Glomerular visceral epithelial cell (primary cell): Measurements from ENCODE around the gene OPN1LW.
"Not testable (repeated sequence)": the region's sequence is repeated elsewhere in the genome, so short reads cannot be mapped to it uniquely, and the experiment has no call there.

ENCODE experiments used
- DNase-seq: peaks from one replicate; pipeline ENCODE4 v3.0.0-alpha.2; 2016; ENCODE audit errors: extremely low spot score

The OPN1LW gene

GRCh38 chrX:154132366-154132765, 11.7 kb upstream of the OPN1LW start:
- DNase-seq: no peak

GRCh38 chrX:154135458-154136229, 8.4 kb upstream of the OPN1LW start:
- peak; percentile 27 for DNase-seq

DNA sequence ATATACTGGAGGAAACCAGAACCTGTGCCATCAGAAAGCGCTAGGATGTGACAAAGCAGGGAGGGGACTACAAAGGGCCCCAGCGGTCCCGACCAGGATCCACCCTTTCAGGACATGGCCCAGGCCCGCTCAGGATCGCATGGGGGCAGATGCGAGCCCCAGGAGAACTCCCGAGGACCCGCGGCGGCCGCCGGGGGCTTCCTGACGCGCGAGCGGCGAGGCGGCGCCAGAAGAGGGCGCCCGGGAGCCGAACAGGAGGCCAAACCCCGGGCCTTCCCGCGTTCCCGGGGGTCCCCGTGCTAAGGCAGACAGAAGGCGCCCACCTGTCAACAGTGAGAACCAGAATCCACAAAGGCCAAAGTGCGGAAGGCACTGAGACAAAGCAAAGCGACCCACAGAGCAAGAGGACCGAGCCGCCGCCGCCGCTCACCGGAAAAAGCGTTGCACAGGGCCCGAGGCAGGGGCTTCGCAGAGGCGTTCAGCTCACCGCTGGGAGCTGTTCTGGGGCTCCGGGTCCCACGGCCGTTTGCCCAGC, 7.3 kb upstream of the OPN1LW start:
- peak; percentile 48 for DNase-seq

GRCh38 chrX:154138857-154139256, 5.2 kb upstream of the OPN1LW start:
- no peak for DNase-seq

DNA sequence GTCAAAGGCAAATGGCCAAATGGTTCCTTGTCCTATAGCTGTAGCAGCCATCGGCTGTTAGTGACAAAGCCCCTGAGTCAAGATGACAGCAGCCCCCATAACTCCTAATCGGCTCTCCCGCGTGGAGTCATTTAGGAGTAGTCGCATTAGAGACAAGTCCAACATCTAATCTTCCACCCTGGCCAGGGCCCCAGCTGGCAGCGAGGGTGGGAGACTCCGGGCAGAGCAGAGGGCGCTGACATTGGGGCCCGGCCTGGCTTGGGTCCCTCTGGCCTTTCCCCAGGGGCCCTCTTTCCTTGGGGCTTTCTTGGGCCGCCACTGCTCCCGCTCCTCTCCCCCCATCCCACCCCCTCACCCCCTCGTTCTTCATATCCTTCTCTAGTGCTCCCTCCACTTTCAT, 3.8 kb upstream of the OPN1LW start:
- DNase-seq: no peak

DNA sequence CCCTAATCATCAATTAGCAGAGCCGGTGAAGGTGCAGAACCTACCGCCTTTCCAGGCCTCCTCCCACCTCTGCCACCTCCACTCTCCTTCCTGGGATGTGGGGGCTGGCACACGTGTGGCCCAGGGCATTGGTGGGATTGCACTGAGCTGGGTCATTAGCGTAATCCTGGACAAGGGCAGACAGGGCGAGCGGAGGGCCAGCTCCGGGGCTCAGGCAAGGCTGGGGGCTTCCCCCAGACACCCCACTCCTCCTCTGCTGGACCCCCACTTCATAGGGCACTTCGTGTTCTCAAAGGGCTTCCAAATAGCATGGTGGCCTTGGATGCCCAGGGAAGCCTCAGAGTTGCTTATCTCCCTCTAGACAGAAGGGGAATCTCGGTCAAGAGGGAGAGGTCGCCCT, 3.3 kb upstream of the OPN1LW start:
- DNase-seq: no peak

DNA sequence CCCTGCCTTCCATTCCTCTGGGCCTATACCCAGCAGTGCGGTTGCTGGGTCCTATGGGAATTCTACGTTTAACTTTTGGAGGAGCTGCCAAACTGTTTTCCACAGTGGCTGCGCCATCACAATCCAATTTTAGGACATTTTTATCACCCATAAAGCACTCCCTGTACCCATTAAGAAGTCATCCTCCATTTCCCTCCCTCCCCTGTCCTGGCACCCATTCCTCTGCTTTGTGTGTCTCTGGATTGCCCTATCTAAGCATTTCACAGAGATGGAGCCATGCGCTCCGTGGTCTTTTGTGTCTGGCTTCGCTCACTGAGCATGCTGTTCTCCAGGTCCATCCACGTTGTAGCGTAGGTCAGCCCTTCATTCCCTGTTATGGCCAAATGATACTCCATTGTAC, 1.7 kb upstream of the OPN1LW start:
- no peak for DNase-seq

GRCh38 chrX:154142950-154143745, 895 bp upstream of the OPN1LW start:
- DNase-seq: no peak

GRCh38 chrX:154151030-154151429, 7.0 kb downstream of the OPN1LW start:
- not testable (repeated sequence) for DNase-seq

- DNase-seq: not testable (repeated sequence)
These were observed 12.2 kb downstream of the OPN1LW start for GRCh38 chrX:154156221-154156620.

DNA sequence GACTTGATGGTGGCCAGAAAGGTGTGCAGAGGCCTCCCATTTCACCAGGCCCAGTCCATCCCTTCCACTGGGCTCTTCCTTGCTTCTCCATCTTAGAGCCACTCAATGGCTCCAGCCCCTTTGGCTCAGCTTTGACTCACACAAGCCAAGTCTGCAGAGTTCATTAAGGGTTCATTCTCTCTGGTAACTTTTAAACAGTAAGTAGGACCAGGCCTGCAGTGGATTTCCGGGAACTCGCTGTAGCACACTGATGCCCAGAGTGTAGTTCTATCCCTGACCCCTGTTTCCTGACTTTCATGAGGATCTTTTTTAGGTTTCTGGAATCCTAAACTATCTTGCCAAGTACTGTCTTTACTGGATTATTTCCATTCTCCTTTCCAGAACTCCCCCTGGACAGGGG, 13.2 kb downstream of the OPN1LW start:
- not testable (repeated sequence) for DNase-seq

DNA sequence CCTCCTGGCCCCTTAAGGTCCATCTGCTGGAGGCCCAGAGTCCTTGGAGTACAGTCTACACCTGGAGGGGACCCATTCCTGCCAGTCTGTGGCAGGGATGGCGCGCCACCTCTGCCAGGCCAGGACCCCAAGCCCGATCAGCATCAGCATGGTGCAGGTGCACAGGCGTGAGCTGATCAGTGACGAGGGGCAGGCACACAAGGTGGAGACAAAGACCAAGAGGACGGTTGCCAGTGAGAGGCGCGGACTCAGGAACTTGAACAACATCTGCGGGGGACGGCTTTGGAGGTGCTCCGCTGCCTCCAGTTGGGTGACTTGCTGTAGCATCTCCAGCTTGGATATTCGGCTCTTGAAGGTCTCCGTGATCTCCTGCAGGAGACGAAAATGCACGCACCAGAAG, 15.3 kb downstream of the OPN1LW start:
- DNase-seq: not testable (repeated sequence)

- not testable (repeated sequence) for DNase-seq
These were observed 20.9 kb downstream of the OPN1LW start for GRCh38 chrX:154164902-154165301.

GRCh38 chrX:154168384-154168783, 24.3 kb downstream of the OPN1LW start:
- DNase-seq: not testable (repeated sequence)

DNA sequence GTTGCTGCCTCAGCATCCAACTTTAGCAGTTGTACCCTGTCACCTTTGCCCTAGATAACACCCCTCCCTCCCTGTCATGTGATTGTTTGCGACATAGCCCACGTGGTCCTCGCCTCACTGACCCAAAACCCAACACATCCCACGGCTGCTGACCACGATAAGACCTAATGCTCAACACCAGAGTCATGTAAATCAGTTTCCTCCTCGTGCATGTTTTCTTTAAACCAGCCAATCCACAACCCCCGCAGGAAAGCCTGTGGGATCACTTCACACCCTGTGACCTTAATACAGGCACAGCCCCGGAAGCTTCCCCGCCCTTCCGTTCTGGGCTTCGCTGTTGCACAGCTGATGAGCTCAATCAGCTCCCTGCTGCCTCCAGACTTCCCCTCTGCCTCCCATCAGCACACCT, 28.5 kb downstream of the OPN1LW start:
- not testable (repeated sequence) for DNase-seq

GRCh38 chrX:154174356-154174755, 30.3 kb downstream of the OPN1LW start:
- DNase-seq: not testable (repeated sequence)

- DNase-seq: not testable (repeated sequence)
These were observed 38.3 kb downstream of the OPN1LW start, which contains the start of gene OPN1MW for GRCh38 chrX:154182296-154182695. Gene OPN1MW (plus strand): TSS chrX:154182596. CDS start chrX:154182678, 82 bp downstream.

- DNase-seq: not testable (repeated sequence)
These were observed 39.8 kb downstream of the OPN1LW start for GRCh38 chrX:154183794-154184193.

DNA sequence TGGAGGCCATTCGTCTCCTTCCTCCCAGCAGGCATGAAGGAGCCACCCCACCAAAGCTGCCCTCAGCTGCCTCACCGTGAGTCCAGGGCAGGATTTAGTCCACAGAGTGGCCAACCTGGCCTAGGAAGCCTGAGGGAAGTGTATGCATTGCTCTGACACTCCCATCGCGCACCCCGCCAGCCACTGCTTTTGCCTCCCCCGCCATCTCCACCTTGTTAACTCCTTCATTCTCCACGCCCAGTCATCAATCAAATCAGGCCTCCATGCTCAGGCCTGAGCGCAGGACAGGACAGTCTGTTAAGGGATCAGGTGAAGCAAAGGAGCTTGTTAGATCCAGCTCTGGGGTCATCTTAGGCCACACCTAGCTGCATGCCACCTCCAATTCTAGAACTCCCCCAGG, 48.8 kb downstream of the OPN1LW start:
- not testable (repeated sequence) for DNase-seq

- not testable (repeated sequence) for DNase-seq
These were observed 50.3 kb downstream of the OPN1LW start for GRCh38 chrX:154194316-154194715.

GRCh38 chrX:154196466-154196865, 52.4 kb downstream of the OPN1LW start:
- DNase-seq: not testable (repeated sequence)
